Ovary (tissue), 9 donors: ENCODE results near the gene RNF19B. TPM values are rescaled to one million over a fixed set of nuclear protein-coding genes. Genes with fewer than 3 reads are reported as not detected.

Experiments used
- DNase-seq, 5 donors: peaks; one replicate each; pipeline ENCODE4 v3.0.0-alpha.2; 2019 to 2020
- H3K27ac ChIP-seq, 2 donors: fragments of 200-600 bp; one replicate each; pipeline versions ENCODE4 v1.5.1 to v1.8.0; 2019 to 2022
- H3K27me3 ChIP-seq: fragments of 200-600 bp; one replicate; pipeline ENCODE4 v1.8.0; 2022
- H3K36me3 ChIP-seq: fragments of 200-600 bp; sonication (generic); one replicate; pipeline ENCODE4 v1.5.1; 2019
- H3K4me1 ChIP-seq: one replicate; pipeline ENCODE4 v1.8.1; 2013; ENCODE audit warnings: mild to moderate bottlenecking, moderate library complexity; ENCODE audit not compliant: insufficient read depth
- H3K4me3 ChIP-seq: fragments of 200-600 bp; sonication (generic); one replicate; pipeline ENCODE4 v1.5.1; 2017
- H3K9me3 ChIP-seq, 2 donors: fragments of 200-600 bp in 1 of 2; sonication (generic) in 1 of 2; one replicate each; pipeline versions ENCODE4 v1.5.1 to v1.8.1; 2013 to 2019; ENCODE audit warnings: mild to moderate bottlenecking in 1 of 2, moderate library complexity in 1 of 2
- EP300 ChIP-seq: sonication (generic); formaldehyde crosslinking; IDR thresholded peaks from one replicate; pipeline ENCODE4 v1.6.1; 2017; ENCODE audit warnings: antibody characterized with exemption
- POLR2A ChIP-seq: fragments of 450-650 bp; IDR thresholded peaks from one replicate; pipeline ENCODE4 v1.6.1; 2017; ENCODE audit warnings: antibody characterized with exemption, mild to moderate bottlenecking, moderate library complexity
- WGBS, 3 donors: extraction: QIAGEN DNeasy Blood & Tissue Kit in 1 of 3; methylation state at CpG; one replicate each; pipeline versions ENCODE4 v1.1.5 to v1.1.7; 2013 to 2017; 5-methylcytosine and 5-hydroxymethylcytosine counted together
- intact Hi-C, 4 donors: fragments of 100-400 bp; cut with DNase I; formaldehyde crosslinking; loops; one replicate each; pipeline versions ENCODE4 v1.11.0 to v1.15.1; 2022 to 2023
- polyA plus RNA-seq, 2 donors: library from polyadenylated mRNA; stranded (reverse); fragments of 200-250 nt in 1 of 2; fragments of 350-450 nt in 1 of 2; fragmentation: Illumina TruSeq in 1 of 2; extraction: RNeasy Lipid Tissue Mini Kit (QIAGEN cat#74804) in 1 of 2; gene quantifications; one replicate each; pipeline ENCODE4 v1.2.3, GENCODE V29; 2013 to 2014
- total RNA-seq, 7 donors: library from RNA; depleted of rRNA in 2 of 7; stranded (reverse); fragments of >200 nt in 2 of 7; fragmentation: NEBNext Ultra II Directional in 3 of 7; extraction: Animal tissue kit (Norgen Biotek cat#: 25700) in 3 of 7; gene quantifications; one replicate each; pipeline versions ENCODE4 v1.1.0 to v1.2.4, GENCODE V29; 2016 to 2023
- TF ChIP-seq, protein P1 (sequence below), 3 donors: fragments of 450-650 bp in 2 of 3; fragments of 200-600 bp in 1 of 3; IDR thresholded peaks; one replicate each; pipeline versions ENCODE4 v1.5.1 to v1.8.0; 2016 to 2022; ENCODE audit warnings: antibody characterized with exemption in 3 of 3, mild to moderate bottlenecking in 1 of 3
- donor health status: DM: no; HTN: no; CAD: no; lungs with moderate emphysema.
- donor health status: DM: no; HTN: no; CAD: no.
- donor health status: Bipolar disorder and iron deficiency.
- donor health status: DM: yes; HTN: yes; CAD: no.
- donor health status: DM: no; HTN: no; CAD: no.
- donor health status: DM: yes; HTN: yes; CAD: no.

The RNF19B gene
- total and polyA plus RNA-seq, 9 donors: 11.2 to 38.0 (median 15.0) TPM

GRCh38 chr1:32948390-32948722, 16.3 kb downstream of the RNF19B start:
- Histone ChIP-seq H3K27ac (no peak overlapping the region), H3K4me1 (peaks cover 2% of the 10 kb centered on the region), H3K4me3 (no peak overlapping the region), H3K27me3 (no peaks in the 10 kb centered on the region), H3K36me3 (no peaks in the 10 kb centered on the region), H3K9me3 (no peaks in the 10 kb centered on the region)
- DNase-seq: no peak
- TF ChIP-seq, protein P1, sequence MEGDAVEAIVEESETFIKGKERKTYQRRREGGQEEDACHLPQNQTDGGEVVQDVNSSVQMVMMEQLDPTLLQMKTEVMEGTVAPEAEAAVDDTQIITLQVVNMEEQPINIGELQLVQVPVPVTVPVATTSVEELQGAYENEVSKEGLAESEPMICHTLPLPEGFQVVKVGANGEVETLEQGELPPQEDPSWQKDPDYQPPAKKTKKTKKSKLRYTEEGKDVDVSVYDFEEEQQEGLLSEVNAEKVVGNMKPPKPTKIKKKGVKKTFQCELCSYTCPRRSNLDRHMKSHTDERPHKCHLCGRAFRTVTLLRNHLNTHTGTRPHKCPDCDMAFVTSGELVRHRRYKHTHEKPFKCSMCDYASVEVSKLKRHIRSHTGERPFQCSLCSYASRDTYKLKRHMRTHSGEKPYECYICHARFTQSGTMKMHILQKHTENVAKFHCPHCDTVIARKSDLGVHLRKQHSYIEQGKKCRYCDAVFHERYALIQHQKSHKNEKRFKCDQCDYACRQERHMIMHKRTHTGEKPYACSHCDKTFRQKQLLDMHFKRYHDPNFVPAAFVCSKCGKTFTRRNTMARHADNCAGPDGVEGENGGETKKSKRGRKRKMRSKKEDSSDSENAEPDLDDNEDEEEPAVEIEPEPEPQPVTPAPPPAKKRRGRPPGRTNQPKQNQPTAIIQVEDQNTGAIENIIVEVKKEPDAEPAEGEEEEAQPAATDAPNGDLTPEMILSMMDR (IDR thresholded peaks at IDR 0.05): no peak
- TF ChIP-seq EP300 (no peak), POLR2A (no peak)
- 82 to 97% (median 95%) methylated on average over 1 of the region's 1 CpG for whole genome bisulfite sequencing, 3 donors
- intact Hi-C loops: no loop called here

GRCh38 chr1:32947669-32948389, 16.8 kb downstream of the RNF19B start:
- no peak for DNase-seq
- Histone ChIP-seq H3K27me3 (no peaks in the 10 kb centered on the region), H3K4me1 (peaks cover 2% of the 10 kb centered on the region), H3K4me3 (no peak overlapping the region), H3K27ac (no peak overlapping the region), H3K9me3 (no peaks in the 10 kb centered on the region), H3K36me3 (no peaks in the 10 kb centered on the region)
- WGBS, 3 donors: 88 to 89% (median 88%) methylated on average over 6 of the region's 6 CpGs
- intact Hi-C loops: no loop called here
- no peak for TF ChIP-seq POLR2A
- TF ChIP-seq, protein P1 (IDR thresholded peaks at IDR 0.05): no peak
- no peak for TF ChIP-seq EP300

DNA sequence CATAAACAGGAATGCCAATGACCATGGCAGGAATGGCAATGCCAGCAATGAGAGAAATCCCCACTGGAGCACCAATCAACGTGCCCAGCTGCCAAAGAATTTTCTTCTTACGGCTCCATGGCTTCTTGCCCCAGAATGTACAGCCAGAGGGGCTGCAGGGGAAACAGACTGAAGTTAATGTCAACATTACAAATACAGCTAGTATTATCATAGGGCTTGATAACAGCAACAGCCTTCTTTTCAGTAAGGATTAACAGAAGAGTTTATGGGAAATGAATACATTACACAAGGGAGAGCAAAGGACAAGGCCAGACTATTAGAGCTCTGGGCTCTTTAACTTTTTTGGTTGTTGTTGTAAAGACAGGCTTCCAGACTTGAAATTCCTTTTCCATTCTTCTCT, 18.2 kb downstream of the RNF19B start:
- H3K27me3 ChIP-seq: no peaks in the 10 kb centered on the region
- no peaks in the 10 kb centered on the region for H3K36me3 ChIP-seq
- H3K9me3 ChIP-seq: no peaks in the 10 kb centered on the region
- intact Hi-C loops: no loop called here
- no peak overlapping the region for H3K27ac ChIP-seq
- no peak for DNase-seq
- 32 to 38% (median 32%) methylated on average over 2 of the region's 2 CpGs for WGBS, 3 donors
- TF ChIP-seq, protein P1 (IDR thresholded peaks at IDR 0.05): no peak
- TF ChIP-seq POLR2A: no peak
- no peak for TF ChIP-seq EP300
- H3K4me1 ChIP-seq: peaks cover 2% of the 10 kb centered on the region
- H3K4me3 ChIP-seq: no peak overlapping the region

- Histone ChIP-seq H3K9me3 (no peaks in the 10 kb centered on the region), H3K36me3 (no peaks in the 10 kb centered on the region), H3K4me1 (peaks cover 4% of the 10 kb centered on the region), H3K27me3 (no peaks in the 10 kb centered on the region), H3K27ac (no peak overlapping the region), H3K4me3 (no peak overlapping the region)
- DNase-seq: no peak
- intact Hi-C loops: no loop called here
- no peak for TF ChIP-seq POLR2A
- TF ChIP-seq, protein P1 (IDR thresholded peaks at IDR 0.05): no peak
- no peak for TF ChIP-seq EP300
Observed at GRCh38 chr1:32944180-32944579, 20.4 kb downstream of the RNF19B start.
